Ascending aorta (tissue), 2 donors: ENCODE data around the gene SBSN. TPM values are rescaled to one million over a fixed set of nuclear protein-coding genes. Genes with fewer than 3 reads are reported as not detected.

Source experiments
- DNase-seq, 2 donors: peaks; one replicate each; pipeline ENCODE4 v3.0.0-alpha.2; 2019; ENCODE audit warnings: low spot score in 2 of 2
- H3K27ac ChIP-seq, 2 donors: fragments of 200-600 bp; sonication (generic); one replicate each; pipeline ENCODE4 v1.5.1; 2016 to 2017; ENCODE audit warnings: mild to moderate bottlenecking in 1 of 2
- H3K27me3 ChIP-seq: fragments of 200-600 bp; sonication (generic); one replicate; pipeline ENCODE4 v1.5.1; 2017
- H3K36me3 ChIP-seq, 2 donors: fragments of 200-600 bp; sonication (generic); one replicate each; pipeline ENCODE4 v1.5.1; 2016
- H3K4me1 ChIP-seq, 2 donors: fragments of 200-600 bp; sonication (generic); one replicate each; pipeline ENCODE4 v1.5.1; 2016 to 2017; ENCODE audit warnings: mild to moderate bottlenecking in 1 of 2
- H3K4me3 ChIP-seq, 2 donors: fragments of 200-600 bp; sonication (generic); one replicate each; pipeline ENCODE4 v1.5.1; 2016 to 2017; ENCODE audit warnings: mild to moderate bottlenecking in 1 of 2
- H3K9me3 ChIP-seq, 2 donors: fragments of 200-600 bp; sonication (generic); one replicate each; pipeline ENCODE4 v1.5.1; 2016
- CTCF ChIP-seq, 3 experiments: fragments of 200-600 bp in 2 of 3; fragments of 450-650 bp in 1 of 3; sonication (generic) in 2 of 3; IDR thresholded peaks; one replicate each; pipeline ENCODE4 v1.5.1; 2016 to 2019; ENCODE audit warnings: antibody characterized with exemption in 3 of 3, mild to moderate bottlenecking in 1 of 3, moderate library complexity in 1 of 3
- intact Hi-C: fragments of 100-400 bp; cut with DNase I; formaldehyde crosslinking; loops from one replicate; pipeline ENCODE4 v1.15.1; 2023
- total RNA-seq: library from RNA; depleted of rRNA; stranded (reverse); fragments of >200 nt; gene quantifications from one replicate; pipeline ENCODE4 v1.1.0, GENCODE V29; 2016

Gene SBSN
- total RNA-seq, 1 donor from 2014 or later, result not detected

- DNase-seq, result no peak
- Histone ChIP-seq H3K9me3 (no peaks in the 10 kb centered on the region), H3K36me3 (peaks cover 0 to 3% of the 10 kb centered on the region in 2 donors), H3K4me1 (peaks cover 0 to 15% of the 10 kb centered on the region in 2 donors), H3K27ac (no peak overlapping the region), H3K27me3 (no peaks in the 10 kb centered on the region), H3K4me3 (no peak overlapping the region)
- intact Hi-C loops, result loop anchor here (2.0 to 10.0 kb wide), 2 partner anchors 33 to 869 kb away; partner anchors contain the start of genes SCGB2B2 and ZNF302
- TF ChIP-seq CTCF (IDR thresholded peaks at IDR 0.05), result no peak
These were observed 15.4 kb upstream of the SBSN start for GRCh38 chr19:35543280-35544109.

GRCh38 chr19:35542209-35542608 lies 14.1 kb upstream of the SBSN start:
- H3K9me3 ChIP-seq, result no peaks in the 10 kb centered on the region
- peaks cover 0 to 15% of the 10 kb centered on the region in 2 donors for H3K4me1 ChIP-seq
- intact Hi-C loops, result loop anchor here (10.0 kb wide), 1 partner anchor 867 kb away; the partner anchor contains the start of genes SCGB2B2 and ZNF302
- H3K27me3 ChIP-seq, result no peaks in the 10 kb centered on the region
- no peak for DNase-seq
- H3K27ac ChIP-seq, result no peak overlapping the region
- TF ChIP-seq CTCF (IDR thresholded peaks at IDR 0.05), result no peak
- H3K4me3 ChIP-seq, result no peak overlapping the region
- peaks cover 0 to 2% of the 10 kb centered on the region in 2 donors for H3K36me3 ChIP-seq

- DNase-seq, result no peak
- Histone ChIP-seq H3K9me3 (no peaks in the 10 kb centered on the region), H3K27me3 (no peaks in the 10 kb centered on the region), H3K27ac (no peak overlapping the region), H3K36me3 (no peaks in the 10 kb centered on the region), H3K4me1 (peaks cover 0 to 5% of the 10 kb centered on the region in 2 donors), H3K4me3 (no peak overlapping the region)
- no peak for TF ChIP-seq CTCF (IDR thresholded peaks at IDR 0.05)
- intact Hi-C loops, result loop anchor here (10.0 kb wide), 1 partner anchor 866 kb away; the partner anchor contains the start of genes SCGB2B2 and ZNF302
These were observed 12.3 kb upstream of the SBSN start for GRCh38 chr19:35540356-35540927.

- no peaks in the 10 kb centered on the region for H3K36me3 ChIP-seq
These were observed 11.7 kb upstream of the SBSN start for GRCh38 chr19:35539850-35540249.

GRCh38 chr19:35539314-35539713 lies 11.2 kb upstream of the SBSN start:
- intact Hi-C loops, result no loop called here
- Histone ChIP-seq H3K27ac (no peak overlapping the region), H3K4me3 (no peak overlapping the region), H3K36me3 (no peaks in the 10 kb centered on the region), H3K9me3 (no peaks in the 10 kb centered on the region), H3K4me1 (peaks cover 0 to under 1% of the 10 kb centered on the region in 2 donors), H3K27me3 (no peaks in the 10 kb centered on the region)
- no peak for TF ChIP-seq CTCF (IDR thresholded peaks at IDR 0.05)
- no peak for DNase-seq

More at GRCh38 chr19:35539850-35540249, 11.7 kb upstream of the SBSN start:
- Histone ChIP-seq H3K4me1 (peaks cover 0 to 5% of the 10 kb centered on the region in 2 donors), H3K9me3 (no peaks in the 10 kb centered on the region), H3K27me3 (no peaks in the 10 kb centered on the region), H3K27ac (no peak overlapping the region), H3K4me3 (no peak overlapping the region)
- intact Hi-C loops, result loop anchor here (10.0 kb wide), 1 partner anchor 865 kb away; the partner anchor contains the start of genes SCGB2B2 and ZNF302
- no peak for DNase-seq
- TF ChIP-seq CTCF (IDR thresholded peaks at IDR 0.05), result no peak
